Glutamatergic neuron (in vitro differentiated cells): ENCODE measurements around the gene TPSD1. TPM values are rescaled to one million over a fixed set of nuclear protein-coding genes. Genes with fewer than 3 reads are reported as not detected.
"Not testable (repeated sequence)": the region's sequence is repeated elsewhere in the genome, so short reads cannot be mapped to it uniquely, and the experiment has no call there.

Source experiments
- DNase-seq: peaks from one replicate; pipeline ENCODE4 v3.0.0; 2022
- H3K27ac Mint-ChIP-seq: one replicate; pipeline ENCODE4 v1.8.0; 2020; ENCODE audit warnings: mild to moderate bottlenecking, mixed read lengths, inconsistent platforms; ENCODE audit not compliant: unreplicated experiment
- H3K27me3 Mint-ChIP-seq: one replicate; pipeline ENCODE4 v1.8.0; 2020; ENCODE audit warnings: mild to moderate bottlenecking, moderate library complexity, mixed read lengths, inconsistent platforms; ENCODE audit not compliant: unreplicated experiment
- H3K36me3 Mint-ChIP-seq: one replicate; pipeline ENCODE4 v1.8.0; 2020; ENCODE audit warnings: mild to moderate bottlenecking, mixed read lengths, inconsistent platforms; ENCODE audit not compliant: unreplicated experiment
- H3K4me1 Mint-ChIP-seq: one replicate; pipeline ENCODE4 v1.8.0; 2020; ENCODE audit warnings: mild to moderate bottlenecking, low read depth, mixed read lengths, inconsistent platforms; ENCODE audit not compliant: unreplicated experiment
- H3K4me3 Mint-ChIP-seq: one replicate; pipeline ENCODE4 v1.8.0; 2020; ENCODE audit warnings: mild to moderate bottlenecking, mixed read lengths, inconsistent platforms; ENCODE audit not compliant: unreplicated experiment
- H3K9me3 Mint-ChIP-seq: one replicate; pipeline ENCODE4 v1.8.0; 2020; ENCODE audit warnings: mild to moderate bottlenecking, moderate library complexity, mixed read lengths, inconsistent platforms; ENCODE audit not compliant: unreplicated experiment
- CTCF ChIP-seq: fragments of 200-600 bp; sonication (generic); IDR thresholded peaks from one replicate; pipeline ENCODE4 v1.5.0; 2021; ENCODE audit not compliant: partially characterized antibody, unreplicated experiment
- total RNA-seq: library from RNA; stranded (reverse); fragmentation: NEBNext Ultra II Directional; extraction: Animal tissue kit (Norgen Biotek cat#: 25700); gene quantifications from one replicate; pipeline ENCODE4 v1.2.1, GENCODE V29; 2021; ENCODE audit not compliant: unreplicated experiment

The TPSD1 gene
- total RNA-seq, 1 donor from 2014 or later = not detected

DNA sequence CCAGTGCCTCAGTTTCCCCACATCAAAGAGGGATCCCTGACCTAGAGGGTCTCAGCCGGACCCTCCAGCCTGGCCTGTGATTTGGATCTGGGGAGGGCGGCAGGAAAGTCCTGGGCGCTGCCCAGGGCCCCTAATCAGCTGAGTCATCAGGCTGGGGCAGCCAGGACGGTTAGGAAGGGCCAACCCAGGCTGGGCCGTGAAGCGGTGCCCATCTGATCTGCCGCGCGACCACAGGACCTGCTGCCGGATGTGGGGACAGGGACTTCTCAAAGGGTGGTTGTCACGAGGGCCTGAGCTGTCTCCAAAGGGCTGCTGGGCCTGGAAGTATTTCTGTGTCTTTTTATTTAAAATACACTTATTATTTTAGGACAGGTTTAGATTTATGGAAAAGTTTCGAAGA is 11.0 kb upstream of the TPSD1 start:
- Mint-ChIP-seq H3K9me3 (peaks cover 5% of the 10 kb centered on the region), H3K27ac (no peak overlapping the region), H3K4me1 (peaks cover 2% of the 10 kb centered on the region), H3K36me3 (no peaks in the 10 kb centered on the region), H3K27me3 (peaks cover 13% of the 10 kb centered on the region), H3K4me3 (no peak overlapping the region)
- TF ChIP-seq CTCF = no peak
- no peak for DNase-seq

- Mint-ChIP-seq H3K9me3 (peaks cover 5% of the 10 kb centered on the region), H3K36me3 (no peaks in the 10 kb centered on the region), H3K4me1 (peaks cover 2% of the 10 kb centered on the region), H3K27ac (no peak overlapping the region), H3K27me3 (peaks cover 13% of the 10 kb centered on the region), H3K4me3 (no peak overlapping the region)
- TF ChIP-seq CTCF = no peak
- DNase-seq = no peak
These were observed 10.3 kb upstream of the TPSD1 start for GRCh38 chr16:1245452-1246020.

GRCh38 chr16:1247903-1248537 is 7.8 kb upstream of the TPSD1 start:
- not testable (repeated sequence) for DNase-seq, H3K27ac Mint-ChIP-seq, H3K9me3 Mint-ChIP-seq, H3K4me1 Mint-ChIP-seq, H3K36me3 Mint-ChIP-seq, H3K4me3 Mint-ChIP-seq
- H3K27me3 Mint-ChIP-seq = peaks cover 13% of the 10 kb centered on the region

DNA sequence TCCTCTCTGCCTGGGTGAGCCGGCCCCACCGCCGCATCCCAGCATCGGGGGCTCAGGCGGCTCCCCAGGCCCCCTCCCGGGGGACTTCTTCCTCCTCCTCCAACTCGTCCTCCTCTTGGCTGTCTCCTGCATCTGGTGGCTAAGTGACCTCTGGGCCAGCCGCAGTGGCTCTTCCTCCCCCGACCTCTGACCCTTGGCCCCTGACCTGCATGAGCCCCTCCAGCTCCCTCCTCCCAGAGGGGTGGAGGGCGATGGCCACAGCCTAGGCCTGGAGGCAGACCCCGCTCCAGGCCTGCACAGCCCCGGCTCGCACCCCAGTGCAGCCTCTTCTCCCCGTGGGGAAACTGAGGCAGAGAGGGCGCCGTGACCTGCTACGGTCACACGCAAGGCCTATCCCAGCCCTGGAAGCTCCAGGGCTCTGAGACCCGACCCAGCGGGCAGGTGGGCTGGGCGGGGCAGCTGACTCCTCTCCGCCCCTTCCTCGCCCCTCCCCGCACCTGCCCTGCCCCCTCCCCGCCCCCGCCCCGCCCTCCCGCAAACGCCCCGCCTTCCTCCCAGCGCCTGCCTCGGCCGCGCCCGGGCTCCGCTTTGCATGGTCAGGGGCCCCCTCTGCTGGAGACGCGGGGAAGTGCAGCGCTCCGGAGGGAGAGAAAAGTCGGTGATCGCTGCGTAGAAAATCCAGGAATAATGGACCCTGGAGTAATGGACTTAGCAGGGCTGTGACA is 6.7 kb upstream of the TPSD1 start:
- H3K36me3 Mint-ChIP-seq, H3K4me1 Mint-ChIP-seq, H3K4me3 Mint-ChIP-seq, DNase-seq, H3K9me3 Mint-ChIP-seq, H3K27ac Mint-ChIP-seq: not testable (repeated sequence)
- H3K27me3 Mint-ChIP-seq = peaks cover 13% of the 10 kb centered on the region

GRCh38 chr16:1253701-1254364 is 2.0 kb upstream of the TPSD1 start:
- H3K27me3 Mint-ChIP-seq, H3K4me1 Mint-ChIP-seq, DNase-seq, H3K4me3 Mint-ChIP-seq, H3K9me3 Mint-ChIP-seq, H3K36me3 Mint-ChIP-seq, H3K27ac Mint-ChIP-seq: not testable (repeated sequence)

- H3K27ac Mint-ChIP-seq, H3K27me3 Mint-ChIP-seq, H3K4me1 Mint-ChIP-seq, DNase-seq, H3K9me3 Mint-ChIP-seq, H3K4me3 Mint-ChIP-seq, H3K36me3 Mint-ChIP-seq: not testable (repeated sequence)
These were observed 1.0 kb upstream of the TPSD1 start for GRCh38 chr16:1254821-1255220.

GRCh38 chr16:1256296-1256873 is 516 bp downstream of the TPSD1 start:
- not testable (repeated sequence) for H3K9me3 Mint-ChIP-seq, H3K4me3 Mint-ChIP-seq, H3K36me3 Mint-ChIP-seq, DNase-seq, H3K27me3 Mint-ChIP-seq, H3K27ac Mint-ChIP-seq, H3K4me1 Mint-ChIP-seq
